HCT116 (cell line): ENCODE results near the gene GNPTG. TPM values are rescaled to one million over a fixed set of nuclear protein-coding genes. Genes with fewer than 3 reads are reported as not detected.
A peak's percentile ranks its signal among the peaks of the same experiment; 100 is the strongest.

Experiments
- ATAC-seq: fragments of 200-7000 bp; cut with Tn5 transposase; 2 replicates; pipeline ENCODE4 v1.9.1; 2020; ENCODE audit warnings: mild to moderate bottlenecking, moderate library complexity
- BruUV-seq: library from RNA; stranded (reverse); fragments of 400-500 nt; replicated peaks from 2 replicates; lab custom pipeline; 2021; lab: Mats Ljungman, UMichigan
- CTCF ChIA-PET: fragments of 300-600 bp; sonication (Branson Sonifier 250); formaldehyde crosslinking; loops from one replicate; lab custom pipeline; 2021; ENCODE audit warnings: antibody characterized with exemption; lab: Charles Lee
- POLR2A ChIA-PET: fragments of 300-600, 350-600 bp; sonication (Branson Sonifier 250); formaldehyde crosslinking; loops from one replicate; lab custom pipeline; 2021; ENCODE audit warnings: antibody characterized with exemption; lab: Charles Lee
- RAD21 ChIA-PET, 2 experiments: fragments of 300-600 bp; sonication (Branson Sonifier 250); formaldehyde crosslinking; loops; one replicate each; lab custom pipeline; 2023; ENCODE audit warnings: low total read pairs in 2 of 2; ENCODE audit not compliant: uncharacterized antibody in 2 of 2, unreplicated experiment in 2 of 2, low non-redundant PET in 1 of 2; lab: Charles Lee
- DNase-seq: peaks from one replicate; pipeline ENCODE4 v3.0.0-alpha.2; 2010; ENCODE audit warnings: low read depth, low spot score
- H2AFZ ChIP-seq: fragments of 200-600 bp; shearing (Covaris generic), sonication (generic); 2 replicates; pipeline ENCODE4 v1.6.1; 2017; ENCODE audit warnings: low read depth, mixed run types, mixed read lengths, antibody characterized with exemption, low read length; ENCODE audit not compliant: poor library complexity, severe bottlenecking
- H3K27ac ChIP-seq: 2 replicates; pipeline ENCODE4 v1.5.1; 2012; ENCODE audit warnings: low read depth, low read length
- H3K27me3 ChIP-seq: fragments of 200-600 bp; sonication (generic); 2 replicates; pipeline ENCODE4 v1.6.1; 2016; ENCODE audit warnings: mixed run types, low read length, mixed read lengths; ENCODE audit not compliant: insufficient read depth
- H3K36me3 ChIP-seq, 2 experiments: fragments of 200-500 bp in 1 of 2; fragments of 200-600 bp in 1 of 2; sonication (Bioruptor generic) in 1 of 2; sonication (generic) in 1 of 2; 2 replicates each; pipeline versions ENCODE4 v1.5.1 to v1.6.1; 2014 to 2016; ENCODE audit warnings: low read length in 2 of 2, inconsistent platforms in 1 of 2, mixed read lengths in 1 of 2, mixed run types in 1 of 2; ENCODE audit not compliant: insufficient read depth in 2 of 2, control insufficient read depth in 1 of 2
- H3K4me1 ChIP-seq, 2 experiments: fragments of 200-600 bp in 1 of 2; sonication (generic) in 1 of 2; 2 replicates each; pipeline versions ENCODE4 v1.5.1 to v1.6.1; 2012 to 2017; ENCODE audit warnings: low read length in 2 of 2, inconsistent platforms in 1 of 2, mild to moderate bottlenecking in 1 of 2, mixed read lengths in 1 of 2, mixed run types in 1 of 2, moderate library complexity in 1 of 2; ENCODE audit not compliant: insufficient read depth in 2 of 2, control insufficient read depth in 1 of 2
- H3K4me2 ChIP-seq: fragments of 200-600 bp; sonication (generic); 2 replicates; pipeline ENCODE4 v1.6.1; 2017; ENCODE audit warnings: mixed run types, low read length, mixed read lengths
- H3K4me3 ChIP-seq, 2 experiments: fragments of 200-600 bp in 1 of 2; sonication (generic) in 1 of 2; replicated peaks in 1 of 2; 2 replicates each; pipeline ENCODE4 v1.5.1; 2011 to 2016; ENCODE audit warnings: low read length in 2 of 2, control low read depth in 1 of 2, low read depth in 1 of 2, mild to moderate bottlenecking in 1 of 2, mixed read lengths in 1 of 2, mixed run types in 1 of 2
- H3K79me2 ChIP-seq: fragments of 200-600 bp; sonication (generic); 2 replicates; pipeline ENCODE4 v1.6.1; 2017; ENCODE audit warnings: mild to moderate bottlenecking, mixed run types, low read length, moderate library complexity, mixed read lengths; ENCODE audit not compliant: insufficient read depth
- H3K9ac ChIP-seq: fragments of 200-600 bp; sonication (generic); 2 replicates; pipeline ENCODE4 v1.6.1; 2016; ENCODE audit warnings: low read length, mixed read lengths
- H3K9me2 ChIP-seq: fragments of 200-600 bp; sonication (generic), shearing (Covaris generic); 2 replicates; pipeline ENCODE4 v1.6.1; 2017; ENCODE audit warnings: mixed run types, mild to moderate bottlenecking, moderate library complexity; ENCODE audit not compliant: insufficient read depth
- H3K9me3 ChIP-seq, 2 experiments: fragments of 200-500 bp in 1 of 2; fragments of 200-600 bp in 1 of 2; sonication (Bioruptor generic) in 1 of 2; sonication (generic) in 1 of 2; 2 replicates each; pipeline ENCODE4 v1.6.1; 2014 to 2017; ENCODE audit warnings: low read length in 2 of 2, mixed read lengths in 2 of 2, inconsistent platforms in 1 of 2, low read depth in 1 of 2, mild to moderate bottlenecking in 1 of 2, mixed run types in 1 of 2, moderate library complexity in 1 of 2; ENCODE audit not compliant: control insufficient read depth in 1 of 2, insufficient read depth in 1 of 2
- H4K20me1 ChIP-seq: fragments of 200-600 bp; sonication (generic), shearing (Covaris generic); 2 replicates; pipeline ENCODE4 v1.6.1; 2017; ENCODE audit warnings: mixed run types, mild to moderate bottlenecking, moderate library complexity; ENCODE audit not compliant: insufficient read depth
- CEBPB ChIP-seq: IDR thresholded peaks from 2 replicates; pipeline ENCODE4 v1.6.1; 2012; ENCODE audit warnings: low read depth
- CTCF ChIP-seq, 3 experiments: fragments of 200-600 bp in 1 of 3; sonication (generic) in 1 of 3; IDR thresholded peaks in 2 of 3; conservative IDR thresholded peaks in 1 of 3; 2 replicates each; pipeline ENCODE4 v1.5.1; 2012 to 2017; ENCODE audit warnings: low read depth in 2 of 3, low read length in 2 of 3, antibody characterized with exemption in 1 of 3, borderline replicate concordance in 1 of 3, control low read depth in 1 of 3, mild to moderate bottlenecking in 1 of 3, mixed read lengths in 1 of 3, mixed run types in 1 of 3, moderate library complexity in 1 of 3; ENCODE audit not compliant: insufficient read depth in 1 of 3
- EGR1 ChIP-seq: IDR thresholded peaks from 2 replicates; pipeline ENCODE4 v1.6.1; 2012; ENCODE audit warnings: low read depth
- RAD21 ChIP-seq: IDR thresholded peaks from 2 replicates; pipeline ENCODE4 v1.6.1; 2012; ENCODE audit warnings: low read depth, mild to moderate bottlenecking
- REST ChIP-seq: IDR thresholded peaks from 2 replicates; pipeline ENCODE4 v1.6.1; 2012; ENCODE audit warnings: low read depth
- SP1 ChIP-seq: IDR thresholded peaks from 2 replicates; pipeline ENCODE4 v1.6.1; 2012; ENCODE audit warnings: low read depth
- SRF ChIP-seq: IDR thresholded peaks from 2 replicates; pipeline ENCODE4 v1.6.1; 2012; ENCODE audit warnings: low read depth
- TCF7L2 ChIP-seq: IDR thresholded peaks from 2 replicates; pipeline ENCODE4 v1.7.0; 2011; ENCODE audit warnings: borderline replicate concordance, inconsistent platforms; ENCODE audit not compliant: insufficient read depth, insufficient read length; ENCODE audit errors: extremely low read depth
- ZBTB33 ChIP-seq: IDR thresholded peaks from 2 replicates; pipeline ENCODE4 v1.6.1; 2011; ENCODE audit warnings: mild to moderate bottlenecking, low read length, moderate library complexity; ENCODE audit not compliant: insufficient replicate concordance; ENCODE audit errors: extremely low read depth
- intact Hi-C: fragments of 100-400 bp; cut with micrococcal nuclease; formaldehyde crosslinking; loops from 2 replicates; pipeline ENCODE4 v1.10.0; 2022
- total RNA-seq: library from RNA; stranded (reverse); gene quantifications from one replicate; pipeline ENCODE4 v1.2.1, GENCODE V29; 2021; ENCODE audit not compliant: unreplicated experiment

GNPTG gene
- total RNA-seq, 1 experiment from 2014 or later: 35.2 TPM

- TF ChIP-seq ZBTB33 (no peak), SRF (no peak), CEBPB (no peak), RAD21 (no peak)
- TF ChIP-seq, all 23 proteins: peak for 4
Measured at GRCh38 chr16:1308977-1309885, 42.5 kb upstream of the GNPTG start, which contains the start of gene UBE2I (continued).

GRCh38 chr16:1309888-1310831 is 41.6 kb upstream of the GNPTG start:
- Histone ChIP-seq H3K27me3 (no peaks in the 10 kb centered on the region), H3K9me2 (no peaks in the 10 kb centered on the region), H3K4me2 (peak overlapping the region; percentile 94), H3K9ac (peak overlapping the region; percentile 96), H3K4me3 (peak overlapping the region; percentile 98 to 99), H3K9me3 (no peaks in the 10 kb centered on the region), H3K4me1 (peaks cover 14 to 52% of the 10 kb centered on the region in 2 experiments), H3K27ac (peak overlapping the region; percentile 100), H2AFZ (no peak overlapping the region), H4K20me1 (peaks cover 29% of the 10 kb centered on the region; the same call in 1 of the 2 replicates), H3K36me3 (peaks cover 11 to 28% of the 10 kb centered on the region in 2 experiments; a peak in 3 of 4 replicates), H3K79me2 (peaks cover 53% of the 10 kb centered on the region)
- CTCF ChIA-PET: no interaction called here
- ATAC-seq (no peak), DNase-seq (no peak)
- intact Hi-C loops: no loop called here
- POLR2A ChIA-PET: interaction anchor here (1.6 kb wide), 1 partner anchor 13 kb away, joined by 5 read pairs; no protein-coding TSS in a partner anchor
- RAD21 ChIA-PET: no interaction called here
- BruUV-seq: TSS peak; percentile 83
- TF ChIP-seq CTCF (IDR thresholded peaks at IDR 0.05 in 2 of 3, conservative IDR thresholded peaks at IDR 0.05 in 1 of 3; ENCODE audit: borderline replicate concordance in 1 of 3, insufficient read depth in 1 of 3, low read depth in 2 of 3, low read length in 2 of 3): no peak
- TF ChIP-seq ZBTB33: no peak
- no peak for TF ChIP-seq SRF
- TF ChIP-seq REST: no peak
- no peak for TF ChIP-seq SP1
- TF ChIP-seq TCF7L2: no peak
- TF ChIP-seq EGR1: no peak
